ENCODE measurements around the gene FKBP1B. TPM values are rescaled to one million over a fixed set of nuclear protein-coding genes. Genes with fewer than 3 reads are reported as not detected.
"Not testable (repeated sequence)": the region's sequence is repeated elsewhere in the genome, so short reads cannot be mapped to it uniquely, and the experiment has no call there.

The FKBP1B gene
- total RNA-seq, 1 donor from 2014 or later = 38.1 TPM

GRCh38 chr2:24107336-24107735 lies 57.8 kb downstream of the FKBP1B start:
- DNase-seq = no peak
- H3K36me3 Mint-ChIP-seq (ENCODE audit: unreplicated experiment) = peaks cover 33% of the 10 kb centered on the region
- peaks cover 1% of the 10 kb centered on the region for H3K4me1 Mint-ChIP-seq (ENCODE audit: low read depth, unreplicated experiment)
- H3K4me3 Mint-ChIP-seq (ENCODE audit: unreplicated experiment) = no peak overlapping the region
- TF ChIP-seq CTCF (IDR thresholded peaks at IDR 0.05; ENCODE audit: partially characterized antibody, unreplicated experiment) = no peak
- peaks cover 9% of the 10 kb centered on the region for H3K9me3 Mint-ChIP-seq (ENCODE audit: unreplicated experiment)
- peaks cover 3% of the 10 kb centered on the region for H3K27me3 Mint-ChIP-seq (ENCODE audit: unreplicated experiment)
- no peak overlapping the region for H3K27ac Mint-ChIP-seq (ENCODE audit: unreplicated experiment)

DNA sequence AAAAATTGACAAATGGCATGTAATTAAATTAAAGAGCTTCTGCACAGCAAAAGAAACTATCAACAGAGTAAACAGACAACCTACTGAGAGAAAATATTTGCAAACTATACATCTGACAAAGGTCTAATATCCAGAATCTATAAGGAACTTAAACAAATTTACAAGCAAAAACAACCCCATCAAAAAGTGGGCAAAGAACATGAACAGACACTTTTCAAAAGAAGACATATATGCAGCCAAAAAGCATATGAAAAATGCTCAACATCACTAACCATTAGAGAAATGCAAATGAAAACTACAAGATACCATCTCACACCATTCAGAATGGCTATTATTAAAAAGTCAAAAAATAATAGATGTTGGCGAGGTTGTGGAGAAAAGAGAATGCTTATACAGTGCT lies 59.9 kb downstream of the FKBP1B start:
- H3K27me3 Mint-ChIP-seq (ENCODE audit: unreplicated experiment); DNase-seq; H3K27ac Mint-ChIP-seq (ENCODE audit: unreplicated experiment); H3K4me3 Mint-ChIP-seq (ENCODE audit: unreplicated experiment); H3K4me1 Mint-ChIP-seq (ENCODE audit: low read depth, unreplicated experiment); H3K9me3 Mint-ChIP-seq (ENCODE audit: unreplicated experiment): not testable (repeated sequence)
- H3K36me3 Mint-ChIP-seq (ENCODE audit: unreplicated experiment) = peaks cover 23% of the 10 kb centered on the region

DNA sequence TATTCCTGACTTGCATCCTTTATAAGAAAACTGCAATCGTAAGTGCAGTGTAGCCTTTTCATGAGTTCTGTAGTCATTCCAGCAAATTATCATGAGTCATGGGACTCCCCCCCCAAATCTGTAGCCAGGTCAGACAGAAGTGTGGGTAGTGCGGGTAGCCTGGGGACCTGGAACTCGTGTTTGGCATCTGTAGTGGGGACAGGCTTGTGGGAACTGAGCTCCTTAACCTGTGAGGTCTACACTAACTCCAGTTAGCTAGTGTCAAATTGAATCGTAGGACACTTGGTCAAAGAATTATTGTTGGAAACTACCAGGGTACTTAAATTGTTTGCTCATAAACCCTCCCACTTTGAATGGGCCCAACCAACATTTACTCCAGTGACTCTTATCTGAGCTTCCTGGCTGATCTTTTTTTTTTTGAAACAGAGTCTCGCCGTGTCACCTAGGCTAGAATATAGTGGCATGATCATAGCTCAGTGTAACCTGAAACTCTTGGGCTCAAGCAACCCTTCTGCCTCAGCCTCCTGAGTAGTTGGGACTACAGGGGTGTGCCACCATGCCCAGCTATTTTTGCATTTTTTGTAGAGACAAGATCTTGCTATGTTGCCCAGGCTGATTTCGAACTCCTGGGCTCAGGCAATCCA lies 61.2 kb downstream of the FKBP1B start:
- TF ChIP-seq CTCF (IDR thresholded peaks at IDR 0.05; ENCODE audit: partially characterized antibody, unreplicated experiment) = no peak
- DNase-seq = no peak
- peaks cover 18% of the 10 kb centered on the region for H3K36me3 Mint-ChIP-seq (ENCODE audit: unreplicated experiment)
- peaks cover 5% of the 10 kb centered on the region for H3K9me3 Mint-ChIP-seq (ENCODE audit: unreplicated experiment)
- H3K27ac Mint-ChIP-seq (ENCODE audit: unreplicated experiment) = no peak overlapping the region
- H3K4me3 Mint-ChIP-seq (ENCODE audit: unreplicated experiment) = no peak overlapping the region
- H3K27me3 Mint-ChIP-seq (ENCODE audit: unreplicated experiment) = no peaks in the 10 kb centered on the region
- H3K4me1 Mint-ChIP-seq (ENCODE audit: low read depth, unreplicated experiment) = no peaks in the 10 kb centered on the region

DNA sequence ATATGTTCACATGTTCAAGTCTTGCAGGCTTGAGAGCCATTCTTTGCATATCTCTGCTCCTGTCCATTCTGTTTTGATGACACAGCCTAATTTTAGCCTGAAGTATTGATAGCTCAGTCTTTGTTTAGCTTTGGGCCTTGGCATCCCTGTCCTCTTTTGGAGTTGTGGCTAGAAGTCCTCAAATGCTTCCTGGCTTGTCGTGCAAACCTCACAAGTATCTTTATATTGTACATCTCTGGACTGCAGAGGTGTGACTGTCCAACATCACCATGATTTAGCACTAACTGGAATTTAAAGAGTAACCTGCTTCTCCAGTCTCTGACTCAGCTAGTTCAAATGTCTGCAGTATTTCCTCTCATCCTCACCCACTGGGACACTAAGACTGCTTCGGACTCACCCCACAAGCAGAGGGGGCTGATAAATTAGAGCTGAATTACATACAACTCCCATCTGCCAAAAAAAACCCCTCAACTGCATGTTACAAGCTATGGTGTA lies 61.9 kb downstream of the FKBP1B start:
- no peaks in the 10 kb centered on the region for H3K4me1 Mint-ChIP-seq (ENCODE audit: low read depth, unreplicated experiment)
- DNase-seq = no peak
- H3K27ac Mint-ChIP-seq (ENCODE audit: unreplicated experiment) = no peak overlapping the region
- peaks cover 14% of the 10 kb centered on the region for H3K36me3 Mint-ChIP-seq (ENCODE audit: unreplicated experiment)
- TF ChIP-seq CTCF (IDR thresholded peaks at IDR 0.05; ENCODE audit: partially characterized antibody, unreplicated experiment) = no peak
- no peak overlapping the region for H3K4me3 Mint-ChIP-seq (ENCODE audit: unreplicated experiment)
- peaks cover 4% of the 10 kb centered on the region for H3K9me3 Mint-ChIP-seq (ENCODE audit: unreplicated experiment)
- no peaks in the 10 kb centered on the region for H3K27me3 Mint-ChIP-seq (ENCODE audit: unreplicated experiment)

Other genes with a start within 250 kb of the FKBP1B start
- gene ATAD2B, start 122.6 kb upstream of the FKBP1B start, total RNA-seq (ENCODE audit: unreplicated experiment) = 108 TPM
- gene UBXN2A, start 109.3 kb upstream of the FKBP1B start, total RNA-seq (ENCODE audit: unreplicated experiment) = 20.0 TPM
- gene MFSD2B, start 39.7 kb upstream of the FKBP1B start, total RNA-seq (ENCODE audit: unreplicated experiment) = 0.29 TPM
- gene WDCP, start 2.4 kb upstream of the FKBP1B start, total RNA-seq (ENCODE audit: unreplicated experiment) = 22.3 TPM
- gene SF3B6, start 26.6 kb downstream of the FKBP1B start, total RNA-seq (ENCODE audit: unreplicated experiment) = 76.5 TPM
- gene TP53I3, start 35.1 kb downstream of the FKBP1B start, total RNA-seq (ENCODE audit: unreplicated experiment) = 38.0 TPM
- not detected for gene PFN4, start 73.6 kb downstream of the FKBP1B start, total RNA-seq (ENCODE audit: unreplicated experiment)
- 18.9 TPM for gene FAM228B, start 73.7 kb downstream of the FKBP1B start, total RNA-seq (ENCODE audit: unreplicated experiment)
- 0.69 TPM for gene FAM228A, start 125.3 kb downstream of the FKBP1B start, total RNA-seq (ENCODE audit: unreplicated experiment)